SU-DHL-6 (cell line): Measurements from ENCODE around the gene TSPAN18.

Experiments
- EZH2phosphoT487 ChIP-seq: fragments of 200-600 bp; sonication (generic), shearing (Covaris generic); conservative IDR thresholded peaks from 2 replicates; pipeline ENCODE4 v1.6.1; 2018; ENCODE audit warnings: mild to moderate bottlenecking, antibody characterized with exemption, low read length, moderate library complexity, mixed read lengths
- TF ChIP-seq, protein P1 (sequence below): fragments of 200-600 bp; sonication (generic); IDR thresholded peaks from one replicate; pipeline ENCODE4 v1.5.1; 2017; ENCODE audit warnings: antibody characterized with exemption, mild to moderate bottlenecking, low read length, moderate library complexity; ENCODE audit not compliant: insufficient read depth, poor library complexity, severe bottlenecking

DNA sequence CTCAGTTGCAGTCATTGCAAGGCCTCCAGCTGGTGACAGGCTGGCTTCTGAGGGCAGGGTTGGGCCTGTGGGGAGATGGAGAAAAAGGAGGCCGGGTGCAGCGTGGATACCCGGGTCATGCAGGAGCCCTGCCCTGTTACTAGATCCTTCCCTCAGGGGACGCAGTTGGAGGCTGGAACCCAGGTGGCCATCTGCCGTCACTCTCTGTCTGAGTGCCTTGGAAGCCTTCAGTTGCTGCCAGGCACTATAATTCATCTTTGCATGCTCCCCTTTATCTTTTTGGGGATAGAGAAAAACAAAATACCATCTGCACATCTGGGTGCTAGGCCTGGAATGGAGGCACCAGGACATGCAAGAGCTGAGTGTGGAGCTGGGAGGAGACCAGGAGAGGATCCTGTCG lies 141.3 kb downstream of the TSPAN18 start:
- TF ChIP-seq, protein P1, sequence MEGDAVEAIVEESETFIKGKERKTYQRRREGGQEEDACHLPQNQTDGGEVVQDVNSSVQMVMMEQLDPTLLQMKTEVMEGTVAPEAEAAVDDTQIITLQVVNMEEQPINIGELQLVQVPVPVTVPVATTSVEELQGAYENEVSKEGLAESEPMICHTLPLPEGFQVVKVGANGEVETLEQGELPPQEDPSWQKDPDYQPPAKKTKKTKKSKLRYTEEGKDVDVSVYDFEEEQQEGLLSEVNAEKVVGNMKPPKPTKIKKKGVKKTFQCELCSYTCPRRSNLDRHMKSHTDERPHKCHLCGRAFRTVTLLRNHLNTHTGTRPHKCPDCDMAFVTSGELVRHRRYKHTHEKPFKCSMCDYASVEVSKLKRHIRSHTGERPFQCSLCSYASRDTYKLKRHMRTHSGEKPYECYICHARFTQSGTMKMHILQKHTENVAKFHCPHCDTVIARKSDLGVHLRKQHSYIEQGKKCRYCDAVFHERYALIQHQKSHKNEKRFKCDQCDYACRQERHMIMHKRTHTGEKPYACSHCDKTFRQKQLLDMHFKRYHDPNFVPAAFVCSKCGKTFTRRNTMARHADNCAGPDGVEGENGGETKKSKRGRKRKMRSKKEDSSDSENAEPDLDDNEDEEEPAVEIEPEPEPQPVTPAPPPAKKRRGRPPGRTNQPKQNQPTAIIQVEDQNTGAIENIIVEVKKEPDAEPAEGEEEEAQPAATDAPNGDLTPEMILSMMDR = no peak
- no peak for TF ChIP-seq EZH2phosphoT487
